Hematopoietic multipotent progenitor cell treated with erythropoietin and hydrocortisone succinate and interleukin-3 and kit ligand, for 4 days (in vitro differentiated cells): Measurements from ENCODE around the gene KRT73.

Experiments used
- DNase-seq: peaks from one replicate; pipeline ENCODE4 v3.0.0-alpha.2; 2015

KRT73 gene

DNA sequence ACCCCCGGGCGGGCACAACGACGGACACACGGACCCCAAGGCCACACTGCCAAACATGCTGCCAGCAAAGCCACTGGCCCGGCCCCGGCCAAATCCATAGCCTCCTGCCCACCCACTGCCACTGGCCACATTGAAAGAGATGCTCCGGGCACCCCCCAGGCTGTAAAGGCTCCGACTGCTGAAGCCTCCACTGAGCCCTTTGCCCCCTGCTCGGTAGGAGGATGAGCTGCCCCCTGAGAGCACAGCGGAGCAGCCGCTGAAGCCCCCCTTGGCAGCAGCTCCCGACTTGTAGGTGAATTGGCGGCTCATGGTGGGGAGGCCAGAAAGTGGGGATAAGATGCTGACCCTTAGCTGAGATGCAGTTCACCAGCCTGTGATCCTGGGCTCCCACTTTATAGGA lies at the start of gene KRT73:
TSS of gene KRT73 (minus strand) at position 344 of the 400 bp plus-strand sequence. CDS start at position 309, 35 bp downstream.
- DNase-seq = no peak

DNA sequence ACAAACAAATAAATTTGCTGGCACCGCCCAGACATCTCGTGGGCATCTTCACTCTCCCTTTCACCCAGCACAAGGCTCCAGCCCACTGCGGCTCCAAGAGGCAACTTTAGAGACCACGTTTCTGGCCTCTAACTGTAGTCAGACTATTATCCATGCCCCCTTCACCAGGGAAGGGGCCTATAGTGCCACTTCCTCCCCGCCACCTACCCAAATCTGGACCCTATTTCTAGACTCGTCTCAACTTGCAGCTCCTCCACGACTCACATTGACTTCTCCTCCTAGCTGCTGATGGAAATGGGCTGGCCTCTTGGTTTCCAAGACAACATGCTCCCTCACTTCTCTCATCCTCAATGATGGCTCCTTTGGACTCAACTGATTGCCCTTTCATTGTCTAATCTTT lies 49.6 kb upstream of the KRT73 start:
- no peak for DNase-seq

DNA sequence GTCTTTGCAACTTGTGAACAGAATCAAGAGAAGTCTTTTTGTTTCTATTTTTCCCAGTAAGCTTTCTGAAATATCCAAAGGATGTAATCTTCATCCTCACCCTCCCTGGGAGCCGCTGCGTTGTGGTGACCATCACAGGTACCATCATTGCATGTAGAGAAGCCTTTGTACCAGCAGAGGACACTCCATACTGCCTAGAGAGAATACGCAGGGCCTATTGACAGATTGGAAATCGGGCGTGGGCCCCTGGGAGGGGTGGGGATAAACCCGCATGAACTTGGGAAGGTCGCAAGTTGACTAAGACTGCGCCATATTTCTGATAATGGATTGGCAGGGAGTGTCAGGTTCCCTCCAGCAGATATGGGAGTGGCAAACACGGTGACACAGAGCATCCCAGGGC lies 49.1 kb upstream of the KRT73 start:
- DNase-seq = no peak

DNA sequence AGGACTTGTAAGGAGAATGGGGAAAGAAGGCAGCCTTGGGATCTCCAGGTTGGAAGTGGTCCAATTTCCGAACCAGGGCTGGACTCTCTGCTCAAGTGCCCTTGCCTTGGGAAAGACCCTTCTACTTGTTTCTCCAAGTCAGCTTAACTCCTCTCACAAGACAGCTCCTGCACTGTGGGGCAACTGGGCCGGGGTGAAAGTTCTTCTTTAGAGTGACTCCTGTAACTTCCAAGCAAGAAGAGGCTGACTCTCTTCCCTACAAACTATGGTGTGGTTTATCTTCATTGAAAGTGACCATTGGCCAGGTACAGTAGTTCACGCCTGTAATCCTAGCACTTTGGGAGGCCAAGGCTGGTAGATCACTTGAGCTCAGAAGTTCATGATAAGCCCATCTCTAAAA lies 48.1 kb upstream of the KRT73 start:
- no peak for DNase-seq

DNA sequence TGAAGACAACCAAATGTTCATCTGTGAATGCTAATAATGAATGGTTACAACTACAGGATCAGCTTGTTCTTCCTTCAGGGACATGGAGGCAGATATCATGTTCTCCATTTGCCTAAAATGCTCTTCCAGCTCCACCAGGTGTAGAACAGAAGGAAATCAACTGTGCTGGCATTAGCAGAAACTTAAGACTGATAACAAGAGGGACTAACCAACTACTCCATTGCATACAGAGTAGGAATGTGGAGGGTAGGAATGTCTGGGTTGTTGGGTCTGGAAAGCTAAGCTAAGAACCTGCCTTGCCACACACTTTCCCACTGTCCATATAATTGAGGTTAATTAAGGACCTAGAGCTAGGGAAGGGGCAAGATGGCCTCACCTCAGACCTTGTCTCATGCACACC lies 45.1 kb upstream of the KRT73 start:
- no peak for DNase-seq

DNA sequence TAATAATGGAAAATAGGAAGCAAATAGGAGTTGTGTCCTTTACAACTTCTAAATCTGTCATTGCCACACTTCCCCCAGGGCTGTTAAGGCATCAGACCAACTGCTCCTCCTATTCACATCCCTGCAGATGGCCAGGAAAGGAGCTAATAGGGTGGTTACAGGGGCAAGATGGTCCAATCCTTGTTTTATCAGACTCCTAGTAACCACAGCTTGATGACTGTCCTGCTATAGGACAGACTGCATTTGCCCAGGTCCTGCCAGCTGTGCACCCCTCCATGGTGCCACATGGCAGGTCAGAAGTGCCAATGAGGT lies 44.5 kb upstream of the KRT73 start:
- peak; percentile 79 for DNase-seq

DNA sequence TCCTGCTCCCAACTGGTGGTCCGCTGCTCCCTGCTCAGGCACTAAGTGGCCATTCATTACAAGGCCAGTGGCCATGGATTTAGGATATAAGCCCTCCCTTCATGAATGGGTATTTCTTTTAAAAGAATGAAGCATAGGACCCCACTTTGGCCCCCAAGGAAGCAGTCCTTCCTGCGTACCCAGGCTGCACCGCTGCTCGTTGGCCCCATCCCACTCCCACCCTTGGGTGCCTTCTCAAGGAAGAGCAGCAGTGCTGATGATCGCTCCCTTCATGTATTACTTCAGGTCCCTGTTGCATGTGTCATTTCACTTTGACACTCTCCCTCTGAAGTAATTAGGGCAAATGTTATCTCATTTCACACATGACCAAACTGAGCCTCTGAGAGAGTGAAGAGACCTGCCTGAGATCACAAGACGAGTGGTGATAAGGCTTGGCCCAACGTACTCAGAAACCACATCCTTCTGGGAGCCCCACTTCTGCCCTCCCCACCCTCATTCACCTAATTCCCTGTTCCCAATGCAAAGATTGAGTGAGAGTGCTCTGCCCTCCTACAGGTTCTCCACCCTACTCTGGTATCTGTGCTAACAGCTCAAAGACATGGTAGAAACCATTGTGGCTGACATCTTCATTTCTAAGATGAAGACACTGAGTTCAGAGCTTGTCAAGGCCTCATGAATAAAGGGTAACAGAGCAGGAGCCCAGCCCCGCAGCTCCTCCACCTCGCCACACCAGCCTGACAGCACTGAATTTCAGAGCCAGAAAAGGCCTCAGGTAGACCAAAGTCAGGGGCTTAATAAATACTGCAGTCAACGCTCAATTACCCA lies 43.9 kb upstream of the KRT73 start:
- DNase-seq = peak; percentile 97

DNA sequence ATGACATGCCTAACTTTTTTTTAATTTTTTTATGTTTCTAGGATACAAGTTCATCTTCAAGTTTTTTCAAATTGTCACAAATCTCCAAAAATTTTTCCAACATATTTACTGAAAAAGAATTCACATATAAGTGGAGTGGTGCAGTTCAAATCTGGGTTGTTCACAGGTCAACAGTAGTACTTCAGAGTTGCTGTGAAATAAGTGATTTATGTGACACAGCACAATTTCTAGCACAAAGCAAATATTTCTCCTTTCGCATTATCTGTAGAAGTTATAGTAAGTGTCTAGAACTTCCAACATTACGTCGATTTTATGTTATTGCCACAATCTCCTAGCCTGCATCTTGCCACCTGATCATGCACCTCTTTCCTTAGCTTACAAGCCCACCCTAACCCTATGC lies 43.3 kb upstream of the KRT73 start:
- no peak for DNase-seq

DNA sequence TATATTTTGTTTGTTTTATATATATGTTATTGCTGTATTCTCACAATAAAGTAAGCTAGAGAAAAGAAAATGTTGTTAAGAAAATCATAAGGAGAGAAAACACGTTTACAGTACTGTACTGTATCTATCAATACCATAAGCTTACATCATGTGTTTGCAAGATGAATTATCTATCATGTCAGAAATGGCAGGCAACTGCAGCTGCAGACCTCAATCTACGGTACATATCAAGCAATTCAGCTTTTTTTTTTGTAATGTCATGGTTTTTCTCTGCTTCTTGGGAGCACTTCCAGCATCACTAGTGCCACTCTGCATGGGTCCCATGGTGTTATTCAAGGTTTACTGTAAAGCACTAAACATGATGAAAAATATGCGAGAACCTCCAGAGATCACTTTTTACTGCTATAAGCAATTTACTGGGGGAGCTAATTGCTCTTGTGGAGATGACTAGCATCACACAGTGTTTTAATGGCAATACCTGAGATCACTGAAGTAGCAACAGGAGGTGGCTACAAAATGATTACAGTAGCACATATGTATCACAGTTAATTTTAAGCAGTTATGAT lies 42.7 kb upstream of the KRT73 start:
- peak; percentile 64 for DNase-seq

DNA sequence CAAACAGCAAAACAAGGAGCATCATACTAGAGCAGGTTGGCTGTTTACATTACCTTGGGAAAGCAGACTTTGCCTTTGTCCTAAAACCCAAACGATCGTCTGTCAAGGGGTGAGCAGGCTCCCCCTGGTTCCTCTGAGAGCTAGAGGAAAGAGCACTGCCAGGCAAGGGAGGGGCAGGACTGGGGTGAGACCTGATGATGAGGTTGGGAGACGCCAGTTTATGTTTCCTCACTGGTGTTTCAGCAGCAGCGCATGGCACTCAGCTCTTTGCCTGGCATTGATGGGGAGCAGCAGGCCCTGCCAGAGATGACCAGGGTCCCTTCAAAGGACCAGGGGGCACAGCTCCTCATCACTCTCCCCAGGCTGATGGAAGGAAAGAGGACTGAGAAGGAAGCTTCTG lies 41.6 kb upstream of the KRT73 start:
- DNase-seq = no peak

DNA sequence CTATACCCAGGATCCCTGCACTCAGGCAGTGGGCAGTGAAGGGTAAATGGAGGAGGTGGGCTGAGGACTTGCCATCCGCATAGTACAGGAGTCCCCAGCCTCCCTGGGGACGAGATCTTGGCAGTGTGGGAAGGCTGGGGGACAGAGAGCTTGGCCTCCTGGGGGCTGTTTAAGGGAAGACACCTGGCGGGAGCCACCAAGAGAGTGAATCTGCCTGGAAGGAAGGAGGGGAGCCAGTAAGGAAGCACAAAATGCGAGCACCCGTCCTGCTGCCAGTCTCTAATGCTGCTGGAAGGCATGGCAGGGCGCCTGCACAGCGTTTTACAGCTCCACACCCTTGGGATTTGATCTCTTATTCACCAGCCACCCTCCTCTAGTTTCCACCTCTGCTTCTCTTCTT lies 41.0 kb upstream of the KRT73 start:
- no peak for DNase-seq

DNA sequence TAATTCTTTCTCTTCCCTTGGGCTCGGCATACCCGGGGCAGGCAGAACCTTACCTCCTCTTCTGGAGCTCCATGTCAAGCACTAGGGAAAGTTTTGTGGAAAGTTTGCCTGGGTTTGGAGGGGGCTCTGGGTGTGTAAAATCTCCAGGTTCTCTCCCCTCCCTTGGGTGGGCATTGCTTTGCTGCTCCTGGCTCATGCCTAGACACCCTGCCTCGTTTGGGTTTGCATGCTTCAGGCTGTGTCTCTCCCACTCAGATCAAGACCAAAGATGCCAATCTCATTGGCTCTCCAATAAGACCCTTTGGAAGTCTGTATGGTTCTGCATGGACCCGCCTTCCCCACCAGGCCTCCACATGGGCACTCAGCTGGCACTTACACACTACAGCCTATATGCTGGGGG lies 39.8 kb upstream of the KRT73 start:
- DNase-seq = no peak

DNA sequence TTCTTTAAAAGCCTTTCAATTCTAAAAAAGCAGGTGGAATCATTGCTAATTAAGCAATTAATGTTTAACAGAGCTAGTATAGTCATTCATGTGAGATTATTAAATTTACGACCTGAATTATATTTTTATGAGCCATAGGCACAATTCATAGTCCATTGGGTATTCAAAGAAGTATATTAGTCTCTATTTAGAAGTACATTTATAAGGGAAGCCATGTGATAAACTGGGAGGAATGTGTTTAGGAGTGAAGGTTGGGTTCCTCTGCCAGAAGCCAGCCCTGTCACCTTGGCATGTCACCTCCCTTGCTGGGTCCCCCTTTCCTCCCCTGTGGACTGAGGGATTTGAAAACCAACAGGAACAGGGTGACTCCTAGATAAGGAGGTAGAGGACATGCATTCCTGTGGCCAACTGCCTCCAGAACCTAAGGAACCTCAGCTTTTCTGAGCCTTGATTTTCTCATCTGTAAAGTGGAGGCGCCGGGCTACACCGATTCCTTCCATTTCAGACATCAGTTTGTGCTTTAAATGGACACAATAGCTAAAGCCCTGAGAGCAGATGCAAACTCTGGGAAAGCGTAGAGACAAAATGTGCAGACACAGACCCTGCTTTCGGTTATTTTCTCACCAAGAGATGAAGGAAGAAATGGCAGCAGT lies 39.0 kb upstream of the KRT73 start:
- DNase-seq = no peak

DNA sequence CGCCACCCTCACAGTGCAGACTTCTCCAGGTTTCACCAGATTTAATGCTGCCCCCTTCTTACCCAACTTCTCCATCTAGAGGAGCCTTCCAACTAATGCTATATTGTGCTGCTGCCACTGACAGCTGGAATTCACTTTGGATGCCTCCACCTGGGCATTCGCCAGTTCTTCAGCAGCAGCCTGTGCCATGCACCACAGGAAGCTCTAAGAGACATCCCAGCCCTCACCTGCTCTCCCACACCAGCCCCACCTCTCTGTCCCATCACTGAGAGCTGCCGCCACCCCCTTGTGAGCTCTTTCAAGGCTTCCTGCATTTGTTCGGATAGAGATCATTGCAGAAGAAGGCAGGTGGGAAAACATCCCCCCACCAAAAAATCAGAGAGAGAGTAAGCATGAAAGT lies 38.3 kb upstream of the KRT73 start:
- DNase-seq = no peak

DNA sequence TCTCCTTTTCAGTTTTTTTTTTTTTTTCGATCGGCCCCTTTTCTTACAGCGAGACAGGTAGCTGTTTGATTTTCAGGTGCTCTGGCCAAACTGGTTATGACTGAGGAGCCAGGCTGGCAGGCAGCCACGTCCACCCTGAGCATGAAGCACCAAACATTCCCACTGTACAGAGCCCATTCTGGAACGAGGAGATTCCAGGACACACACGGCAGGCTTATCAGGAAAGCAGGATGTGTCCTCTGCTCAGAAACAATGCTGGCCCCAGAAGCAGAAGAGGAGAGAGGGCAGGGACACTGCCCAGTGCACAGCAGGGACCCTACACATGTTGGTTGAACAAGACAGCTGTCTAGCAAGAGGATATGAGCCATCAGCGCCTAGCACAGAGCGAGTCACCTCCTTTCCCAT lies 37.4 kb upstream of the KRT73 start:
- no peak for DNase-seq

DNA sequence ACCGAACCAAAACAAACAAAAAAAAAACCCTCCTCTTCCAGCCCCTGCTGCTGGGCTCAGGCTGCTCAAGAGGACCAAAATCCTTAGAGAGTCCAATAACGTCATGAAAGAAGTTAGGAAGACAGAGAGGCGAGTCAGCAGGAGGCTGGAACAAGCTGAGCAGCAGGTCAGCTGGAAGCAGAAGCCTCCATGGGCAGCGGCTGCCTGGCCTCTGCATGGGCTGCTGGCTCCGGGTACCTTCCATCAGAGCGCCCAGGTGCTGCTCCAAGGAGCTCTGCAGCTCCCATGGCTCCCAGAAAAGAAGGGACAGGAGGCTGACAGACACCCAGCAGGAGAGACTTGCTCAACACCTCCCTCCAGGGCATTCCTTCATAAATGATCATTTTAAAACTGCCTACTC lies 36.9 kb upstream of the KRT73 start:
- DNase-seq = no peak

DNA sequence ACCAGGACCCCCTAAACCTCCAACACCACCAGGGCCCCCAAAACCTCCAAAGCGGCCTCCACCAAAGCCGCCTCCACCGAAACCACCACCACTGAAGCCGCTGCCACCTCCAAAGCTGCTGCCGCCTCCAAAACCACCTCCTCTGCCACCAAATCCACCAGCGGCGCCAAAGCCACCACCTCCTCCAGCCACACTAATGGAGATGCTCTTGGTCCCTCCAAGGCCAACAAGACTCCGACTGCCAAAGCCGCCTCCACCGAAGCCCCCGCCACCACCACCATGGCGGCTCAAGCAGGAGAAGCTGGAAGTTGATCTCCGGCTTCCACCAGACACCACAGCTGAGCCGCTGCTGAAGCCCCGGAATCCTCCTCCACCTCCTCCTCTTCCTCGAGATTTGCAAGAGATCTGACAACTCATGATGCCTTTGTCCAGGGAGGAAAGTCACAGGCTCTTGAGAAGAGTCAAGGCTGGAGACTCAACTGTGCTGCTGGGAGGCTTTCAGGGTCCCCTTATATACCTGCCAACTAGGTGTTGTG lies 33.4 kb upstream of the KRT73 start, which contains the start of gene KRT2:
TSS of gene KRT2 (minus strand) at position 486 of the 536 bp plus-strand sequence. CDS start at position 417, 69 bp downstream.
- no peak for DNase-seq

DNA sequence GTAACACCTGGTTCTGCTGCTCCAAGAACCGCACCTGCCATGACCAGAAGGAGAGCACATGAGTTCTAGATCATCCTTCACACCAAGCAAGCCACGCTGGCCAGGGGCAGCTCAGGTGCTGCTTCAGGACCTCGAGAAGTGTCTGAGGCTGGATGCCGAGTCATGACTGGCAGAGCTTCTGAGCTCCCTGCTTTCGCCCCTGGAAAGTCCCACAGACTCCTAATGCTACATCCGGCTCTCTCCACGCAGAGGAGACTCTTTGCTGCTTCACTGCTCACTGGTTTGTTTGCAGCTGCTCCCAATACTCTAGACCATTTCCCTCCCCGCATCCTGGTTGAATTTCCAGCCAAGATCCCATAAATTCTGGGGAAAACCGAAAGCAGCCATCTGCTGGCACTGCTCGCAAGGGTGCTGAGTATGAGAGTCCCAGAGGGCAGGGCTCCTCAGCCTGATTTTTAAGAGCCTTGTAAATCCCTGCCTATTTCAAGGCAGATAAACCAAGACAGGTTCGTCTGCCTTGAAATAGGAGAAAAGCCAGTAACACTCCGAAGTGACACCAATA lies 32.2 kb upstream of the KRT73 start:
- no peak for DNase-seq

DNA sequence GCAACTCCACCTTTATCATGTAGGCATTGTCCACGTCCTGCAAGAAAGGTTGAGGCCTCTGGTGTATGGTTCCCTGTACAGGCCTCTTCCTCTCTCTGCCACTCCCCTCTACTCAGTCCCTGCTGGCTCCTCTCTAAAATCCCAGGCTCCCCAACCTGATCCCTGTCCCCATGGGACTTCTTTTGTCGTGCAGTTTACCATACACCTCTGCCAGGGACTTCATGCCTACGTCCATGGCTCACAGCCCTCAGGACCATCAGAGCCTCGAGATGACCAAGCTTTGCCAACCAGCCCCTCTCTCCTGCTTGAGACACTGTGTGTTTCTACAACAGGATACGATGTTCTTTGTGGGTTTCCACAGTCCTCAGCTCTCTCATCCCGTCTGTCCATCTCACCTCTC lies 30.7 kb upstream of the KRT73 start:
- no peak for DNase-seq

DNA sequence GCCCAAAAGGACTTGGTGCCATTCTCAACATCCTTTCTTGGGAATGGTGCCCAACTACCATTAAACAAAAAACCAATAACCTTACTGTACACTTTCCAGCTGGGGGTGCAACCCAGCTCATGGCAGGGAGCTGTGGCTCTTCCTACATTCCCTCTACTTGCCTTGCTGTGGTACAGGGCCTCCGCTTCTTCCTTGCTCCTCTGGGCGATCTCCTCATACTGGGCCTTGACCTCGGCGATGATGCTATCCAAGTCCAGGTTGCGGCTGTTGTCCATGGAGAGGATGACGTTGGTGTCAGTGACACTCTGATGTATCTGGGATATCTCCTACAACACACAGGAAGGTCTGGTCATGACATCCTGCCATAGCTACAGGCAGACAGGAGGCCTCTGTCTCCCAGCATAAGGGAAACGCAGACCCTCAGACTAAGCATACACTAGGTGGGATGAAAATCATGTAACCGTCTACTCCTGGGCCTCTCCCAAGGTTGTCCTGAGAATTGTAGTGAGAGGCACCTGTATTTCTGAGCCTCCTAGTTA lies 29.7 kb upstream of the KRT73 start:
- DNase-seq = no peak

DNA sequence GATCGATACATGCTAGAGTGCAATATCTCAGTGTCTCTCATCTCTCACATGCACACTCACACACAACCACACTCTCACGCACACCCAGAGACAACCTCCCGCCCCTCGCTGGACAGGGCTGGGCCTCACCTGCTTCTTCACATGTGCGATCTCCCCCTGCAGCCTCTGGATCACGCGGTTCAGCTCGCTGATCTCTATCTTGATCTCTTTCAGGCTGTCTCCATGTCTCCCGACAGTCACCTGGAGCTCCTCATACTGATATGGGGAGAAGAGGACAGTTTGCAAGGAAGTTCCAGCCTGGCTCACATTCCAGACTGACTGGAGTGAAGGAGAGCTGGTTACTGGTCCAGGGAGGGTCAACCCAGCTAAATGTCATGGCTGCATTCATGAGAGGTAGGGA lies 29.2 kb upstream of the KRT73 start:
- DNase-seq = no peak

DNA sequence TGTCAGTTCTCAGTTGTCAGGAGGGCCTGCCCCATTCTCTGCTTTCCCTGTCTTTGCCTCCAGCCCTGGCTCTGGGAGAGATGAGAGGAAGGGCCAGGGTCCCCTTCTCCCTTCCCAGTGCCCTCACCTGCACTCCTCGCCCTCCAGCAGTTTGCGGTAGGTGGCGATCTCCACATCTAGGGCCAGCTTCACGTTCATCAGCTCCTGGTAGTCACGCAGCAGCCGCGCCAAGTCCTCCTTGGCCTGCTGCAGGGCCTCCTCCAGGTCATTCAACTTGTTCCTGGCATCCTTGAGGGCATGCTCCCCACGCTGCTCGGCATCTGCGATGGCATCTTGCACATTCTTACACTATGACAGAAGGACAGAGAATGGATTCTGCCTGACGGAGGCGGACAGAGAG lies 28.3 kb upstream of the KRT73 start:
- no peak for DNase-seq

DNA sequence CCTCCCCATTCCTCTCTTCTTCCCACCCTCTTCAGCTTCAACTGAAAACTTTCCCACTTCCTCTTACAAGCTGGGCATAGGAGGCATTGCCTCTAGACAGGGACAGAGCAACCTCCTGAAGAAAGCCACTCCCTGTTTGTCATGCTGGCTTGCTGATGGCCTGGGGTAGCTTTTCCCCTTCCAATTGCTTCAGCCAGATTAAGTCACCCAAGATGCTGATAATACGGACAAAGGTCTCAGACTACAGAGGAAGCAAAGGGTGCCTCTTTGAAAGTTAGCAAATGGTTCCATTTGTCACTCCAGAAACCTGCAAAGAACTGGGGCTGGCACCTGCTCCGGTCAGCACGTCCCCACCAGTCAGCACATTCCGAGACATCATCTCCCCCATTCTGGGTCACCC lies 27.6 kb upstream of the KRT73 start:
- DNase-seq = peak; percentile 53
